ENCODE data around the gene CPED1.

GRCh38 chr7:121172484-121172883 is 184.0 kb downstream of the CPED1 start:
- TF ChIP-seq CTCF (conservative IDR thresholded peaks at IDR 0.05 in 1 of 2, IDR thresholded peaks at IDR 0.05 in 1 of 2; ENCODE audit: low read depth in 1 of 2, low read length in 2 of 2) (no peak), EZH2 (IDR thresholded peaks at IDR 0.05; ENCODE audit: low read length, missing control alignments) (no peak)

Data from fibroblast of lung (primary cell).